HG02884 (cell line): ENCODE results near the gene PPP1R12B.
"Not testable (repeated sequence)": the region's sequence is repeated elsewhere in the genome, so short reads cannot be mapped to it uniquely, and the experiment has no call there.

ENCODE experiments used
- ATAC-seq: cut with Tn5 transposase; IDR thresholded peaks from one replicate; pipeline ENCODE4 v1.9.1; 2021; ENCODE audit warnings: mild to moderate bottlenecking, moderate library complexity; ENCODE audit not compliant: unreplicated experiment

PPP1R12B gene

DNA sequence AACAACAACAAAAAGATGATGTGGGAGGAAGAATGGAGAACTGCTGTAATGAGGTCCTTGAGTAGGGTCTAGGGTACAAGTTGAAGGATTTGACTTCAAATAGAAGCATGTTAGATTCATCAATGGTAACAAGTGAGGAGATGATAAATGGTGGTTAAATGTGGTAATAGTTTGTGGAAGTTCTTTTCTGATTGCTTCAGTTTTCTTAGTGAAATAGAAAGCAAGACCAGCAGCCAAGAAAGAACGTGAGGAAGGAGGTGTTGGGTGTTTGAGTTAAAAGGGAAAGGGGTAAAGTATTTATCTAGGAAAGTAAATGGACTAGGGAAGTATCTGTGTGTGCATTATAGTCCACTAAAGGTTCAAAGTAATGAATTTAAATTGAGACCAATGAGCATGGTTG lies 177.6 kb downstream of the PPP1R12B start:
- not testable (repeated sequence) for ATAC-seq

DNA sequence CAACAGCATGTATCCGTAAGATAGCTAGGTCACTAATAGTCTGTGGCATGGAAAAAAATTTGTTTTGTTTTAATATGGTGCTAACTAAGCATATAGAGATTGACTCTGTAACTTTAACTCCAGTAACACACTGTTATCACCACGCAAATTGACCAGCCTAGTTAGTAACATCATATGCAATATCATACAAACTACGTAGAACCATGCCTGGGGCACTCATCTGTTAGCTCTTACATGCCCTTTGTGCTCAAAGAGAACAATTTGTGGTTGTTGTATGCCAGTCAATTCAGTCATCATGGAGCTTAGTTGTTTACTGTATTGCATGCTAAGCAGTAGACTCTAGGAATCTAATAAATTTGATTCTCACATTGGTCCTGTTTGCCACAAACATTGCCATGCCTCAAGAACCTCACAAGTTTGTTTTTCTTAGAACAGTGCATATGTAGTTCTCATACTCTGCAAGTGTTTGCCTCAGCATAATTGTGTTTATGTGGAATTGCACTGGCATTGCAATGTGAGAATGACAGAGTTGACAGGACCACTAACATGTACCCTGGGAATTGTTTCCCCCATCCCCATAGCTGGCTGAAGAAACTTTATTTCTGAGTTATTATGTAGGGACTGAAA lies 179.7 kb downstream of the PPP1R12B start:
- not testable (repeated sequence) for ATAC-seq

- not testable (repeated sequence) for ATAC-seq
Observed at GRCh38 chr1:202530686-202531085, 182.2 kb downstream of the PPP1R12B start.

DNA sequence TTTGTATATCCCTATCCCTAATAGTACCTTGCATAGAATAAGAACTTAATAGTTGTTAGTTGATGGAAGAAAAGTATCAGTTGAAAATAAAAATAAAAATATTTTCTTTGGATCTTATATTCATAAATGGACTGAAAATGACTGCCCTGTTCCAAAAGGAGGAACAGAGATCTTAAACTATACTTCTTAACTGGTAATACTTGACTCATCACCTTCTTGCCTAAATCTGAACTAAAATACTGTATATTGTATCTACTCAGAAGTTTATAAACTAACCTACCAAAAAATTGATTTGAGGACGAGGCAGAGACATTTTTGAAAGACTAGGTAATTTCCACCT lies 182.9 kb downstream of the PPP1R12B start:
- ATAC-seq, result no peak

DNA sequence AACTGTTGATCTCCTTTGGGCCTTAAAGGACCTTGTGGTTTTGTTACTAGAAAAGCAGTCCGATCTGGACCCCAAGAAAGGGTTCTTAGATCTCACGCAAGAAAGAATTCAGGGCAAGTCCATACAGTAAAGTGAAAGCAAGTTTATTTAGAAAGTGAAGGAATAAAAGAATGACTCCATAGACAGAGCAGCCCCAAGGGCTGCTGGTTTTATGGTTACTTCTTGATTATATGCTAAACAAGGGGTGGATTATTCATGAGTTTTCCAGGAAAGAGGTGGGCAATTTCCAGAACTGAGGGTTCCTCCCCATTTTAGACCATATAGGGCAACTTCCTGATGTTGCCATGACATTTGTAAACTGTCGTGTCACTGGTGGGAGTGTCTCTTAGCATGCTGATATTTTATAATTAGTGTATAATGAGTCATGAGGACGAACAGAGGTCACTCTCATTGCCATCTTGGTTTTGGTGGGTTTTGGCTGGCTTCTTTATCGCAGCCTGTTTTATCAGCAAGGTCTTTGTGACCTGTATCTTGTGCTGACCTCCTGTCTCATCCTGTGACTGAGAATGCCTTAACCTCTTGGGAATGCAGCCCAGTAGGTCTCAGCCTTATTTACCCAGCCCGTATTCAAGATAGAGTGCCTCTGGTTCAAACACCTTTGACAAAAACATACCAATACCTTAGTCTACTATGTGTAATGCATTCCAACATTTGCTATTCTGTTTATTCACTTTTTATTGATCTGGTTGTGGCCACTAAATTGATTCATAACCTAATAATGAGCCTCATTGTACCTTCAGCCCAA lies 183.5 kb downstream of the PPP1R12B start:
- not testable (repeated sequence) for ATAC-seq

DNA sequence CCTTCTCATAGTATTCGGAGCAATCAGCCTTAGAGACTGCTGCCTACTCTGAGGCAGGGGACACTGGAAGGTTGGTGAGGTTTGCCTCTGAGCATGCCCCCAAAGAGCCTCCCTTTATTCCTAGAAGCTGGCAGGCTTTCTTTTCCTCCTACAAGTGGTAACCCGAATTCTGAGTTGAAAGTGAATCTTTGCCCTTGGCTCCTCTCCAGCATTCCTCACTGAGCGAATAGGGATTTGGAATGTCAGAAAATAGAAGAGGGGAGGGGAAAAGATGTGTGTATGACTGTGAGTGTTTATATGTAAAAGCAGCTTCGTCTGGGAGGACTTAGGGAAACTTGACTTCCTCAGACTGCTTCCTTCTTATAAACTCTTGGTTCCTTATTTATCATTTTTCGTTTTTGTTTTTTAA lies 190.7 kb downstream of the PPP1R12B start:
- not testable (repeated sequence) for ATAC-seq

GRCh38 chr1:202539583-202539982 lies 191.1 kb downstream of the PPP1R12B start:
- not testable (repeated sequence) for ATAC-seq

DNA sequence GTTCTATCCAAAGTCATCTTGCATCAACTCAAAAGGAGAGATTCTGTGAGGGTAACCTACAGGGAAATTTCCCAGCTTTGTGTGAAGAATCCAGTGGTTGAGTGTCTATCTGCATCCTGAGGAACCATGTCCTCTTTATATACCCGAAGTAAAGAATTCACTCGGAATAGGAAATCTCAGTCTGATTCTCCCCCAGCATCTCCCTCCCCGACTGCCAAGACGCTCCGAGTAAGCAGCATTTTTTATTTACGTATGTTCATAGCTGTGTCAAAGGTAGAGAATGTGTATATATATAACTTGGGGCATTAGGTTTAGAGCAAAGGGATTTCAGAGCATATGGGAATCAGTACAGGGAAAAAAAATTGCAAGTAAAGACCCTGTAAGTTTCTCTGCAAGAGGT lies 191.5 kb downstream of the PPP1R12B start:
- ATAC-seq, result no peak

GRCh38 chr1:202540448-202540847 lies 191.9 kb downstream of the PPP1R12B start:
- no peak for ATAC-seq

- ATAC-seq, result not testable (repeated sequence)
Observed at GRCh38 chr1:202540858-202541257, 192.4 kb downstream of the PPP1R12B start.

GRCh38 chr1:202542415-202542814 lies 193.9 kb downstream of the PPP1R12B start:
- ATAC-seq, result not testable (repeated sequence)

DNA sequence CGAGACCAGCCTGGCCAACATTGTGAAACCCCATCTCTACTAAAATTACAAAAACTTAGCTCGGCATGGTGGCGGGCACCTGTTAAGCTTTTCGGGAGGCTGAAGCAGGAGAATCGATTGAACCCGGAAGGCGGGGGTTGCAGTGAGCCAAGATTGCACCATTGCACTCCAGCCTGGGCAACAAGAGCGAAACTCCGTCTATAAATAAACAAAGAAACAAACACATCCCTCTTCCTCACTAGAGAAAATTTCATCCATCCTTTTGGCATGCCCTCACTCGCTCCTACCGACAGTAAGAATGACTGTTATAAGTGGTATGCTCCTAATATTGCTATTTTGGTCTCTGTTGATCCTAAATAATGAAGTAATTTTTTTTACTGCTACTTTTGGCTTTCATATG lies 195.0 kb downstream of the PPP1R12B start:
- not testable (repeated sequence) for ATAC-seq

- not testable (repeated sequence) for ATAC-seq
Observed at GRCh38 chr1:202544766-202545449, 196.4 kb downstream of the PPP1R12B start.

DNA sequence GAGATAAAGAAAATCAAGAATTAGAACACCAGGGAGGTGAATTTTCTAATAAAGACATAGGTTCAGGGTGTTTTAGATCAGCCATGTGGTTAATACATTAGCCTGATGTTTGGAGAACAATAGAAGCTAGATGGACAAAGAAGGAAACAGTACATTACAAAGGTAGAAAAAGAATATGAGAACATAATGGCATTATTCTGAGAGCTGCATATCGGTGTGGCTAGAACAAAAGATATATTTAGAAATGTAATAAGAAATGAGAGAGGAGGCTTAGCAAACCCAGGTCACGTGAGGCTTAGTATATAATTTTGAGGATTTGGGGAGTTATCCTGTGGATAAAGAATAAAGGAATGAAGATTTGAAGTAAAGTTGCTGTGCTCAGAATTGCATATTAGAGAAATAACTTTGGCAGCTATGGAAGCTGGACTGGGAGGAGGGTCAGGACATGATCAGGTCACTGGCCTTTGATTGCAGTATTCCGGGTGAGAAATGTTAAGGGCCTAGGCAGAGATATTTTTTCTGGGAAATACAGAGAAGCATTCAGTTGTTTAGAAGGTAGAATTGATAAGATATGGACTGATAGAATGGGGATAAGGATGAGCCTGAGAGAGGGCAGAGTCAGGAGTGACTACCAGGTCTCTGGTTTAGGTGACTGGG lies 197.3 kb downstream of the PPP1R12B start:
- not testable (repeated sequence) for ATAC-seq

- ATAC-seq, result peak; percentile 20
Observed at GRCh38 chr1:202546377-202546776, 197.9 kb downstream of the PPP1R12B start.

DNA sequence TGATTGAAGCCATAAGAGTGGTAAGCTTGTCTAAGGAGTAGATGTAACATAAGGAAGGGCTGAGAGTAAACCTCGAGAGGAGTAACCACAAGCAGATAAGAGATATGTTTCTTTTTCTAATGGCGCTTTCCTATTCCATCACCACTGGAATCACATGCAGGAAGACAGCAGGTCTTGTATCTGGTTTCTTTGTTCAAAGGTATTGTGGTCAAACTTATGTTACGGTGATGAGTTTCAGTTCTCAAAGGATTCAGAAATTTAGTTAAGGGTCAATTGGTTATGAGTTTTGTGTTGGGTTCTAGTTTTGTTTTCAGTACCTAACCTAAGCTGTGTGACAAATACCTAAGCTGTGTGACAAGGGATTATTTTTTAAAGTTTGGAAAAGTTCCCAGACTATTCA lies 198.3 kb downstream of the PPP1R12B start:
- ATAC-seq, result peak; percentile 87

- no peak for ATAC-seq
Observed at GRCh38 chr1:202547215-202547614, 198.7 kb downstream of the PPP1R12B start.

DNA sequence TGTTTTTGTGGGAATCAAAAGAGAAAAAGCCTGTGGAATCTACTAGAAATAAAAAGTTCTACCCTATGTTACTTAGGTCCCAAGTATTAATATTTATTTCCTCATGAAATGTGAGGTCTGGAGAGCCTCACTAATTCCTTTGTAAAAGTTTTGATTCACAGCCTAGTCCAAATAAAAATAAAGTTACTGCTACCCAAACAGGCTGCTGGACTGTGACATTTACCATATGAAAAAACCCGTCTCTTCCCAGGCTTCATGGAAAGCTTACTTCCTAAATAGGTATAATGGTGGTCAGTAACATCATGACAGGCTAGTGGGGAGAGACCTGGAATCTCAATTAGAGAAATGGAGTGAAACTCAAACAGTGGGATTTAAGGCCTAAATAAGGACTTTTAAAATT lies 201.6 kb downstream of the PPP1R12B start:
- not testable (repeated sequence) for ATAC-seq

DNA sequence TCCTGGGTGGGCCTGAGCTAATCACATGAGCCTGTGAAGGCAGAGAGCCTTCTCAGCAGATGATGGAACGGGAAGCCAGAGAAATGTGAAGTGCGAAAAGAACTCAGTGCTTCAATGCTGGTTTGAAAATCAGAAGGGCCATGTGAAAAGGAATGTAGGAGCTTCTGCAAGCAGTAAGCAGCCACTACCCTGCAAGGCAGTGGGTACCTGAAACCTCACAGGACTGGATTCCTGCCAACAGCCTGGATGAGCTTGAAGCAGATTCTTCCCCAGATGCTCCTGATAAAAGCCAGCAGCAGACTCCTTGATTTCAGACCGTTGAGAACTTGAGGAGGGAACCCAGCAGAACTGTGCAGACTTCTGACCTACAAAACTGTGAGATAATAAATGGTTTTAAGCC lies 203.2 kb downstream of the PPP1R12B start:
- no peak for ATAC-seq

GRCh38 chr1:202552615-202553014 lies 204.1 kb downstream of the PPP1R12B start:
- ATAC-seq, result not testable (repeated sequence)

GRCh38 chr1:202553078-202553477 lies 204.6 kb downstream of the PPP1R12B start:
- ATAC-seq, result not testable (repeated sequence)
